ENCODE results near the gene BRSK2.

Gene BRSK2

DNA sequence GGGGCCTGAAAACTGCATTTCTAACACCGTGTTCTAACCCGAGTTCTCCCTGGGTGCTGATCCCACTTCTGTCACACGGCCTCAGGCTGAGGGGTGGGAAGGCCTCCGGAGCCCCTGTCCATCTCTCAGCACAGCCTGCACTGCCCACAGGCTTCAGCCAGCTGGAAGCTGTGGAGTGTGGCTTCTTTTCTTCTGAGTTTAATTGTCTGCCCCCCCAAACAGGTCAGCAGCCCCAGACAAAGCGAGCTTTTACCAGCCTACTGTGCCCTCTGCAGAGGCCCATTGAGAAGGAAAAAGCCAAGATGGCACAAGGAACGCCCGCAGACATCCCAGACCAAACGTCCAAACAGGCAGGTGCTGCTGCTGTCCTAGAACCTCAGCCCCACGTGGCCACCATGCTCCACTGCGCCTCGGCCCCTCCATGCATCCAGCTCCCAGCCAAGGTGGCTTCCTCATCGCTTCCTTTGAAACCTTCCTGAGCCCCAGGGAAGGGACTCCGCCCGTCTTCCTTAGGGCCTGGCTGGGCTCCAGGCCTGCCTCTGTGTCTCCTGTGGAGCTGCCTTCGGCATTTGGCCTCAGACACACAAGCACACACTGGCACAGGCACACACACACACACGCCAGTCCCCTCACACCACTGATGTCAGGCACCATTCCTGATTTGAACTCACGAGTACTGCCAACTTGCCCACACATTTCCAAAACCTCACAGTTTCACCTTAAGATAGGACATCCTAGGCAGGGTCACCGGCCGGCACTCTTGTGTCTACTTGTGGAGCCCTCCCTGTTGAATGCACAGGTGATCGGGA, 95.2 kb downstream of the BRSK2 start:
- no peak for DNase-seq

DNA sequence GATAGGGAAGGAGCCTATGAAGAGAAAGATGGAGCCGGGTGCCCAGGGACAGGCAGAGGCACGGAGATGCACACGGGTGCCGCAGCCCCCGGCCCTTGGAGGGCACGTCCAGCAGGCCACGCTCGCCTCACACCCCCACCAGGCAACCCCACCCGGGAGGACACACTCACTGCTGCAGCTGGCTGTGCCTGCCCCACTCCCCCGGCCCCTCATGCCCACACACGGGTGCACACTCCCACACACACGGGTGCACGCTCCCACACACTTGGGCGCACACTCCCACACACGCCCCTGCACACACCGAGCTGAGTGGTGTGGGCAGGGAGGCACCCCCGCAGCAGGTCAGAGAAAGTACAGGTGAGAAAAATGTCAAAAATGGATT, 95.8 kb downstream of the BRSK2 start:
- DNase-seq: no peak

GRCh38 chr11:1486054-1486825, 96.5 kb downstream of the BRSK2 start, which contains the start of gene MOB2:
TSS of gene MOB2 (minus strand) at chr11:1486779. CDS start at chr11:1486556, 223 bp downstream.
- no peak for DNase-seq

- DNase-seq: no peak
Observed at GRCh38 chr11:1487091-1487850, 97.5 kb downstream of the BRSK2 start.

DNA sequence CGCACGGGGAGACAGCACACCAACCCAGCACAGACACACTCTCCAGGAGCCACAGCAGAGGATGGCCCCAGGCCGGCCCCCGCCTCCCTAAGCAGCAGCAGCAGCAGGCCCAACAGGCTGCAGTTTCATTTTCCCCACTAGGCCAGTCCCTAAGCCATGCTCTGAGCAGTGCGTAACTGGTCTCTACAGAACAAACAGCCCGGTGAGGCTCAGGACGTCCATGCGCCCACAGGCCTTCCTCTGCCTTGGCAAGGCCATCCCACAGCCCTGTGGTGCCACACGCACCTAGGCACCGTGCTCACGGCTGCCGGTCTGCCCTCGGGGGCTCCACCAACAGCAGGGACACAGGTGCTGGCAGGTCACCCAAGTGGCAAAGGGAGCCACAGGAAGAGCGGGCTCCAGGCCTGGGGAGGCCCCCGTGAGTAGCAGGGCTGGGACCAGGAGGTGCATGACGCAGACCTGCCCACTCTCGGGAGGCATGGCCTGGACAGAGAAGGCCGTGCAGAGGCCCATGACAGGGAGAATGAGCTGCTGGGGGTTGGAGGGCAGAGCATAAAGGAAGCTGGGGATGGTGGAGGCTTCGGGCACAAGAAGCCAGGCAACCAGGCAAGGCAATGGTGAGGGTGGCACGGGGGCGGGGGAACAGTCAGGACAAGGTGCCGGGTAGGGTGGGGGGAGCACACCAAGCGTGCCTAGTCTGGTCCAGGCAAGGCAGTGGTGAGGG, 98.3 kb downstream of the BRSK2 start:
- no peak for DNase-seq

DNA sequence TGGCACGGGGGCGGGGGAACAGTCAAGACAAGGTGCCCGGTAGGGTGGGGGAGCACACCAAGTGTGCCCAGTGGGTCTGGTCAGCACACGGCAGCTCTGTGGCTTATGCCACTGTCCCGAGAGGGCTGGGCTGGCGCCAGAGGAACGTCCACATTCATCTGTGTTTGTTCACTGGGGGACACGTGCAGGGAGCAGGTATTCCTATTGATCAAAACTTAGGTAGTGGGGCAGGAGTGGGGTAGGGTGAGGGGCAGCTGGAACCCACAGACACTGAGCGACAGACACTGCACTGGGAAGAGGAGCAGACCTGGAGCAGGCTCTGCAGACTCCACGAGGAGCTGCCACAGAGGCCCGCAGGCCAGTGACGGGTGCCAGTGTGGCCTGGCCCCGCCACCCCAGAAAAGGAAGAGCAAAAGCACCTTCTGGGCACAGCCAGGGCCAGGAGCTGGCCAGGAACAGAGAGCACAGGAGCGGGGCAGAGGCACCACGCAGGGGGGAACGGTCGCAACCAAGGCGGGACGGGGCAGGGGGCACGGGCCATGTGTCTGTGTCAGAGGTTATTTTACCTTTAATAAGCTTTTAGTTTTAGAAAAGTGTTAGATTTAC, 98.9 kb downstream of the BRSK2 start:
- no peak for DNase-seq

DNA sequence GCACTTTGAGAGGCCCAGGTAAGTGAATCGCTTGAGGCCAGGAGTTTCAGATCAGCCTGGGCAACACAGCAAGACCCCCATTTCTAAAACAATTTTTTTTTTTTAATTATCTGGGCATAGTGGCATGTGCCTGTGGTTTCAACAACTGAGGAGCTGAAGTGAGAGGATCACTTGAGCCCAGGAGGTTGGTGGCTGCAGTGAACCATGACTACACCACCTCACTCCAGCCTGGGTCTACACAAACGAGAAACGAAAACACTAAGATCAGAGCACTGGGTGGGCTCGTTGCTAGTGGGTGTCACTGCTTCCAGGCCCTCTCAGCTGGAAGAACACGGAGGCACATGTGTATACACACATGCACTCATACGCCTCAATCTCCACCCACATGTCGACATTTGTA, 100.9 kb downstream of the BRSK2 start:
- DNase-seq: no peak

GRCh38 chr11:1491379-1491778, 101.6 kb downstream of the BRSK2 start:
- no peak for DNase-seq

GRCh38 chr11:1493650-1494244, 104.0 kb downstream of the BRSK2 start:
- no peak for DNase-seq

- DNase-seq: no peak
Observed at GRCh38 chr11:1494650-1495049, 104.9 kb downstream of the BRSK2 start.

DNA sequence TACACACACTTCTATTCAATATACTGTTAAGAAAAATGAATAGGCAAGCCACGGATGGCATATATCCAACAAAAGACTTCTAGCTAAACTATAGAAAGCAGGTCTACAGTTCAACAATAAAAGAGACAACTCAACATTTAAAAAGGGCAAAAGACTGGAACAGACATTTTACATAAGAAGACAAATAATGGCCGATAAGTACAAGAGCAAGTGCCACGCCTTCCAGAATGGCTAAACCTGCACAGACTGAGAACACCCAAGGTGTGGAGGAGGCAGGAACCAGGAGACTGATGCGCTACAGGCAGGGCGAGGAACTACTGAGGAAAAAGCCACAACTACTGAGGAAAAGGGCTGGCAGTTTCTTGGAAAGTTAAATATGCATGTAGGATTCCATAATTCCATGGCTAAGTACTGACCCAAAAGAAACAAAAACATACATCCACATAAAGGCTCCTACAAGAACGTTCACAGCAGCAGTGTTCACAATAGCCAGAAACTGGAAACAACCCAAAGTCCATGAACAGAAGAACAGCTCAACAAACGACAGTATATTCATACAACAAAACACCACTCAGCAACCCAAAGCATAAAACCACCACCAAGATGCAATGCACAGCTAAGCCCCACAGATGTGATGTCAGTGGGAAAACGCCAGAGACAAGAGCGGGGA, 106.5 kb downstream of the BRSK2 start:
- no peak for DNase-seq

GRCh38 chr11:1496761-1497095, 107.0 kb downstream of the BRSK2 start:
- DNase-seq: no peak

GRCh38 chr11:1497600-1497999, 107.9 kb downstream of the BRSK2 start:
- no peak for DNase-seq

DNA sequence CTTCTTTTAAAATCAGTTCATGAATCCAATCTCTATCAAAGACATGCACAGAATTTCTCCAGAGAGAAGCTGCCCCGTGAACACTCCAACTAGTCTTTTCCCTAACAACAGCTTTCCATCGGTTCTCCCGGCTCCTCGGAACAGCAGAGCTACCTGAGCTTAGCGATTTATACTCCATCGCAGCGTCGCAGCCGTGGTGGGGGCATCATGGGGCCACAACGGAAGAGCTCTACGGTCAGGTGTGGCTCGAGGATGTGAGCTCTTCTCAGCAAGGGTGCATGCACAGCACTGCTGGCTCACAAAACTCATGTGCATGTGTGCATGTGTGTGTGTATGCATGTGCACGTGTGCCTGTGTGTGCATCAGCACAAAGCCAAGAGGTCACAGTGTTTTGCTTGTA, 108.5 kb downstream of the BRSK2 start:
- no peak for DNase-seq

GRCh38 chr11:1499261-1499890, 109.6 kb downstream of the BRSK2 start:
- DNase-seq: no peak

GRCh38 chr11:1499899-1500298, 110.2 kb downstream of the BRSK2 start:
- no peak for DNase-seq

DNA sequence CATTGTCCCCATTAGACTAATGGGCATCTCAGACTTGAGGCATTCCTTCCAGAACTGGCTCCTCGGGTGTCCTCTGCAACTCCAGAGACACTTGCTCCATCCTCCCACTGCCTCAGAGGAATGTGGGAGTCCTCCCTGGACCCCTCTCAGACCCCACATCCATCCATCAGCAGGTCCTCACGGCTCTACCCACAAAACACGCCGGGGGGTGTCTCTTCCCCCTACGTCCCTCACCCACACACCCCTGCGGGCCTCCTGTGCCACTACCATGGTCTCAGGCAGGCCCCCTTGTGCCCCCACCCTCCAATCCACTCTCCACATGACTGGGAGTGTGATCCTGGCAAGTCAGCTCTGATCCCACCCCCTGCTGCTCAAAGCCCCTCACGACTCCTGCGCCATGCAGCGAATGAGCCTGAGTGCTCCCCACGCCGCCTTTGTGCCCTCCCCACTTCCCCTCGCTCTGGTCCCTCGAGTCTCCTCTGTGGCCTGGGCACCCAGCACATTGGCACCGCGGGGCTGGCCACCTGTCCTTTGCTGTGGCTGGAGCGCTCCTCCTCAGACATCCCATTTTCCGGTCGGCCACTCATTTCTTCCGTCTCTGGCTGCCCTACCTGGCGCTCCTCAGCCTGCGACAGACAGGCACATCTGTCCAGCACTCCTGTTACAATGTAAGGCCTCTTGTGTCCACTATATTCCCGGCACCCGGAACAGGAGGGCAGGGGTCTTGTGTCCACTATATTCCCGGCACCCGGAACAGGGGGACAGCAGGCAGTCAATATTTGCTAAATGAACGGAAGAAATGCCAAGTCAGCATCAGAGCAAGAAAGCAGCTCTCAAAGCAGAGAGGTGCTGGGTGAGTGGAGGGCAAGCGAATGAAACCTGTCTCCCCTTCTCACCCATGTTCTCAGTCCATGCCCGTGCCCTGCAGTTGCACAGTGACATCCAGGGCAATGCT, 111.0 kb downstream of the BRSK2 start:
- no peak for DNase-seq

GRCh38 chr11:1501421-1502167, 111.9 kb downstream of the BRSK2 start:
- DNase-seq: no peak
